ENCODE measurements around the gene EPHB1.

EPHB1 gene

DNA sequence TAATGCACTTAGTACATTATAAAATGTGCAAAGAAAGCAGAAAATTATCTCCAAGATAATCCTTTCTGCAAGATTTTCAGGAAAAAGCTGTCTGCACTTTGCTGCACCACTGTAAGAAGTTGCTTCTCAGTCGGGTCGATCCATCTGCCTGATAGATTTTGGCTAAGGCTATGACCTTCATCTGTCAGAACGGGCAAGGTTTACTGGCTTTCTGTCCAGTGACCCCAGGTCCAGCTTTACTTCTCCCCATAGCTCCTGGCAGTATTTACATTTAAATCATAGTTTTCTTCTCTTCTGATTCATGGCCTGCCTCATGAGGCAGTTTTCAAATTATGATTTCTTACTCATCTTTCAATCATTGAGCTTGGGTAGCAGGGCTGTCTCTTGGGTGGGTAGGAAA lies 422.7 kb downstream of the EPHB1 start:
- DNase-seq (ENCODE audit: low spot score), result no peak
- no peak for TF ChIP-seq CTCF (IDR thresholded peaks at IDR 0.05; ENCODE audit: borderline replicate concordance, control extremely low read depth, extremely low read depth, insufficient read depth, missing control alignments)
- in situ Hi-C loops (cut with MboI; ENCODE audit: low sequenced_read_pairs, unreplicated experiment), result no loop called here

GRCh38 chr3:135218304-135218703 lies 423.2 kb downstream of the EPHB1 start:
- no peak for TF ChIP-seq CTCF (IDR thresholded peaks at IDR 0.05; ENCODE audit: borderline replicate concordance, control extremely low read depth, extremely low read depth, insufficient read depth, missing control alignments)
- no peak for DNase-seq (ENCODE audit: low spot score)
- in situ Hi-C loops (cut with MboI; ENCODE audit: low sequenced_read_pairs, unreplicated experiment), result no loop called here

DNA sequence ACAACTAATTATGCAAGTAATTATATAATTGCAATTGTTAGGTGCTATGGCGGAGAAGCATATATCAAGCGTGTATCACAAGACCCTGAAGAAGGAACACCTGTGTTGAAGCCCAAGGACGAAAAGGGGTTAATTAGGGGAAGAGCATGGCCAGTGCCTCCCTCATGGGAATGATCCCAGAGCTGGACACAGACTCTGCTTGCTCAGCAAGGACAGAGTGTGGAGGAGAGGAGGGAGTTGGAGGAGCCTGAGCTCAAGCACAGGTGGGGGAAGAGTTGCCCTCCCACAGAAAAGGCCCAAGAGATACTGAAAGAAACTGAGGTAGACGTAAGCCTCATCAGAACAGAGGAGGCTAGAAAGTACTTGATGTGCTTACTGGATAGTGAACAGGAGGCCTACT lies 423.7 kb downstream of the EPHB1 start:
- in situ Hi-C loops (cut with MboI; ENCODE audit: low sequenced_read_pairs, unreplicated experiment), result no loop called here
- no peak for TF ChIP-seq CTCF (IDR thresholded peaks at IDR 0.05; ENCODE audit: borderline replicate concordance, control extremely low read depth, extremely low read depth, insufficient read depth, missing control alignments)
- no peak for DNase-seq (ENCODE audit: low spot score)

DNA sequence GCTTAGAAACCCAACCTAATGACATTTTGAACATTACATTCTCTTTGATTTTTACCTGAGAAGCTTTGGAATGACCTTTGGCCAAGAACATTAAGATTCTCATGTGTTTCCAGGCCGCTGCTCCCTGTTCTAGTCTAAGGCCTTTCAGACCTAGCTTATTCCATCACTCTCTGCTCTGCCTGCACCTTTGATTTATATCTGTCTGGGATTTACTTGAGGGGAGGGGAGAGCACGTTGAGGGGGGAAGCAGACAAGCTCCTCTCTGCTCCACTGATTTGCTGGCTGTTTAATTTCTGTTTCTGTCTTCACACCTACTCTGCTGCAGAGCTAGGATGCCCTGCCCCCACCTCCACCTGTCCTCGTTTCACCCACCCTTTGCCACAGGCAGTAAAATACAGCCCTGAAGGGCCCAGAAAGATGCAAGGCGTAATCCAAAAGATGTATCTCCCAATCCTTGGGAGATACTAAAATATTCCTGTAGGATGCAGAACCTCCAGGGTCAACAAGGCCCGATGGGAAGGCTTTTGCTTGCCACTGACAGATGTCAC lies 429.8 kb downstream of the EPHB1 start:
- in situ Hi-C loops (cut with MboI; ENCODE audit: low sequenced_read_pairs, unreplicated experiment), result no loop called here
- DNase-seq (ENCODE audit: low spot score), result no peak
- TF ChIP-seq CTCF (IDR thresholded peaks at IDR 0.05; ENCODE audit: borderline replicate concordance, control extremely low read depth, extremely low read depth, insufficient read depth, missing control alignments), result no peak

DNA sequence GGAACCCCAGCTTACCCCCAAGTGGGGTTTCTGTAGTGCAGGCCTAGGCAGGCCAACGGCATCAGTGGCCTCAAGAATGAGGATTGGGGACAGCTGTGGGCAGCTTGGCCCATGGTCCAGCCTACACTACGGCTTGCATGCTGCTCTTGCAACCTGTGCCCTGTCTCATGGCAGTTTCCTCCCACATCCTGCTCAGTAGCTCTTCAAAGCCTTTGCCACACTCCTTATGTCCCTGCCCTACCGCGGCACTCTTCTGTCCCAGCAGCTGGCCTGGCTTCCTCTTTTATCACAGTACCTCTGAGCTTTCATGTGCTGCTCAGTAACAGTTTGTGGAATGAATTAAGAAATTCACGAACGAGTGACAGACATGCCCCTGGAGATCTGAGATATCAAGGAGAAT lies 431.0 kb downstream of the EPHB1 start:
- DNase-seq (ENCODE audit: low spot score), result no peak
- in situ Hi-C loops (cut with MboI; ENCODE audit: low sequenced_read_pairs, unreplicated experiment), result no loop called here
- TF ChIP-seq CTCF (IDR thresholded peaks at IDR 0.05; ENCODE audit: borderline replicate concordance, control extremely low read depth, extremely low read depth, insufficient read depth, missing control alignments), result no peak

DNA sequence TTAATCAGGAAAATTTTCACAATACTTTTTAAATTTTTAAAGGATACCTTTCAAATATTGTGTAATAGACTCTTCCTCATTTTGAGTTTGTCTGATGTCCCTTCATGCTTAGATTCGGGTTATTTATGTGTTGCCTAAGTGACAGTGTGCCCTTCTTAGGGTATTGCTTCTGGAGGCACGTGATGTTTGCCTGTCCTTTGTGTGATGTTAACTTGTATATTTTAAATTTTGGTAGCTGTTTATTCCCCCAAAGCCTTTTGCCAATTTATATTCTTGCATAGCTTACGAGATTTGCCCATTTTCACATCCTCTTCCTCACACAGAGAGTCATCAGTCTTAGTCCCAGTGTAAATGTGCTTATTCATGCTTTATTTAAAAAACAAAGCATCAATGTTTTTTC lies 433.1 kb downstream of the EPHB1 start:
- in situ Hi-C loops (cut with MboI; ENCODE audit: low sequenced_read_pairs, unreplicated experiment), result no loop called here
- TF ChIP-seq CTCF (IDR thresholded peaks at IDR 0.05; ENCODE audit: borderline replicate concordance, control extremely low read depth, extremely low read depth, insufficient read depth, missing control alignments), result no peak
- no peak for DNase-seq (ENCODE audit: low spot score)

Measured in GM13976 (cell line).